ACC112 (cell line): ENCODE results near the gene MCFD2.
"Not testable (repeated sequence)": the region's sequence is repeated elsewhere in the genome, so short reads cannot be mapped to it uniquely, and the experiment has no call there.

ENCODE experiments used
- H2AFZ ChIP-seq: fragments of 200-600 bp; sonication (generic); one replicate; pipeline ENCODE4 v1.6.0; 2017; ENCODE audit warnings: antibody characterized with exemption, low read length; ENCODE audit not compliant: unreplicated experiment
- H3K27ac ChIP-seq: fragments of 200-600 bp; sonication (generic); 2 replicates; pipeline ENCODE4 v1.5.1; 2014; ENCODE audit warnings: low read depth, mild to moderate bottlenecking, antibody characterized with exemption, low read length, moderate library complexity
- H3K27me3 ChIP-seq: fragments of 200-600 bp; sonication (generic); 2 replicates; pipeline ENCODE4 v1.6.1; 2014; ENCODE audit warnings: mild to moderate bottlenecking, antibody characterized with exemption, low read length, moderate library complexity, mixed read lengths; ENCODE audit not compliant: insufficient read depth
- H3K36me3 ChIP-seq: fragments of 200-600 bp; sonication (generic); 2 replicates; pipeline ENCODE4 v1.6.1; 2016; ENCODE audit warnings: mild to moderate bottlenecking, antibody characterized with exemption, low read length, moderate library complexity, mixed read lengths; ENCODE audit not compliant: insufficient read depth
- H3K4me1 ChIP-seq: fragments of 200-600 bp; sonication (generic); one replicate; pipeline ENCODE4 v1.6.1; 2016; ENCODE audit warnings: low read length, mixed read lengths; ENCODE audit not compliant: insufficient read depth, unreplicated experiment, control insufficient read depth
- H3K4me3 ChIP-seq: fragments of 200-600 bp; sonication (generic); 2 replicates; pipeline ENCODE4 v1.5.1; 2014; ENCODE audit warnings: mild to moderate bottlenecking, low read depth, low read length
- H3K79me2 ChIP-seq: fragments of 200-600 bp; sonication (generic); one replicate; pipeline ENCODE4 v1.6.0; 2016; ENCODE audit warnings: low read length; ENCODE audit not compliant: control insufficient read depth, unreplicated experiment, insufficient read depth

The MCFD2 gene

GRCh38 chr2:46879511-46879910 lies 36.1 kb downstream of the MCFD2 start:
- Histone ChIP-seq H3K27me3 (no peaks in the 10 kb centered on the region), H3K4me3 (no peak overlapping the region), H3K4me1 (peaks cover 69% of the 10 kb centered on the region), H3K79me2 (peaks cover 5% of the 10 kb centered on the region), H3K27ac (peak overlapping the region; percentile 100), H2AFZ (no peak overlapping the region), H3K36me3 (no peaks in the 10 kb centered on the region)

- no peaks in the 10 kb centered on the region for H3K27me3 ChIP-seq
- H2AFZ ChIP-seq, result peak overlapping the region; percentile 45
- no peaks in the 10 kb centered on the region for H3K36me3 ChIP-seq
- no peak overlapping the region for H3K4me3 ChIP-seq
- H3K27ac ChIP-seq, result peak overlapping the region; percentile 100
- peaks cover 5% of the 10 kb centered on the region for H3K79me2 ChIP-seq
- peaks cover 69% of the 10 kb centered on the region for H3K4me1 ChIP-seq
Observed at GRCh38 chr2:46878886-46879285, 36.7 kb downstream of the MCFD2 start.

GRCh38 chr2:46878240-46878877 lies 37.2 kb downstream of the MCFD2 start:
- H3K27me3 ChIP-seq, result no peaks in the 10 kb centered on the region
- H2AFZ ChIP-seq, result no peak overlapping the region
- H3K27ac ChIP-seq, result peak overlapping the region; percentile 100
- no peaks in the 10 kb centered on the region for H3K36me3 ChIP-seq
- peaks cover 5% of the 10 kb centered on the region for H3K79me2 ChIP-seq
- H3K4me3 ChIP-seq, result no peak overlapping the region
- H3K4me1 ChIP-seq, result peaks cover 73% of the 10 kb centered on the region

GRCh38 chr2:46877619-46878113 lies 37.9 kb downstream of the MCFD2 start:
- Histone ChIP-seq H3K36me3 (no peaks in the 10 kb centered on the region), H2AFZ (no peak overlapping the region), H3K79me2 (peaks cover 5% of the 10 kb centered on the region), H3K4me1 (peaks cover 73% of the 10 kb centered on the region), H3K4me3 (no peak overlapping the region), H3K27me3 (no peaks in the 10 kb centered on the region), H3K27ac (peak overlapping the region; percentile 100)

- peak overlapping the region; percentile 100 for H3K27ac ChIP-seq
- no peak overlapping the region for H2AFZ ChIP-seq
- peaks cover 73% of the 10 kb centered on the region for H3K4me1 ChIP-seq
Observed at GRCh38 chr2:46876741-46877384, 38.7 kb downstream of the MCFD2 start.

GRCh38 chr2:46875962-46876689 lies 39.5 kb downstream of the MCFD2 start:
- H3K27me3 ChIP-seq, H3K4me3 ChIP-seq, H3K36me3 ChIP-seq, H3K79me2 ChIP-seq, H2AFZ ChIP-seq: not testable (repeated sequence)
- Histone ChIP-seq H3K27ac (peak overlapping the region; percentile 100), H3K4me1 (peaks cover 65% of the 10 kb centered on the region)

More at GRCh38 chr2:46876741-46877384, 38.7 kb downstream of the MCFD2 start:
- Histone ChIP-seq H3K27me3 (no peaks in the 10 kb centered on the region), H3K79me2 (peaks cover 5% of the 10 kb centered on the region), H3K4me3 (no peak overlapping the region), H3K36me3 (no peaks in the 10 kb centered on the region)

- H3K4me1 ChIP-seq, result peaks cover 63% of the 10 kb centered on the region
- H3K27ac ChIP-seq, result peak overlapping the region; percentile 100
- H3K36me3 ChIP-seq, result no peaks in the 10 kb centered on the region
- no peaks in the 10 kb centered on the region for H3K27me3 ChIP-seq
- H3K4me3 ChIP-seq, result no peak overlapping the region
- peaks cover 5% of the 10 kb centered on the region for H3K79me2 ChIP-seq
- H2AFZ ChIP-seq, result no peak overlapping the region
Observed at GRCh38 chr2:46875226-46875899, 40.2 kb downstream of the MCFD2 start.

- H2AFZ ChIP-seq, result no peak overlapping the region
- no peaks in the 10 kb centered on the region for H3K36me3 ChIP-seq
- peaks cover 66% of the 10 kb centered on the region for H3K4me1 ChIP-seq
- no peak overlapping the region for H3K4me3 ChIP-seq
- H3K79me2 ChIP-seq, result peaks cover 5% of the 10 kb centered on the region
- H3K27ac ChIP-seq, result peak overlapping the region; percentile 100
- no peaks in the 10 kb centered on the region for H3K27me3 ChIP-seq
Observed at GRCh38 chr2:46874236-46874929, 41.2 kb downstream of the MCFD2 start.

- peaks cover 61% of the 10 kb centered on the region for H3K4me1 ChIP-seq
- H3K4me3 ChIP-seq, result no peak overlapping the region
- peaks cover 5% of the 10 kb centered on the region for H3K79me2 ChIP-seq
- H3K27ac ChIP-seq, result peak overlapping the region; percentile 100
- no peaks in the 10 kb centered on the region for H3K36me3 ChIP-seq
- no peak overlapping the region for H2AFZ ChIP-seq
- H3K27me3 ChIP-seq, result no peaks in the 10 kb centered on the region
Observed at GRCh38 chr2:46873604-46874068, 42.0 kb downstream of the MCFD2 start.
